ENCODE results near the gene SSTR5.

SSTR5 gene

GRCh38 chr16:1123525-1124230 is 51.1 kb downstream of the SSTR5 start:
- DNase-seq (ENCODE audit: low read depth): no peak

GRCh38 chr16:1124291-1124690 is 51.7 kb downstream of the SSTR5 start:
- no peak for DNase-seq (ENCODE audit: low read depth)

- DNase-seq (ENCODE audit: low read depth): no peak
Measured at GRCh38 chr16:1124795-1125194, 52.2 kb downstream of the SSTR5 start.

- DNase-seq (ENCODE audit: low read depth): no peak
Measured at GRCh38 chr16:1125471-1125870, 52.9 kb downstream of the SSTR5 start.

GRCh38 chr16:1126044-1126443 is 53.5 kb downstream of the SSTR5 start:
- DNase-seq (ENCODE audit: low read depth): no peak

GRCh38 chr16:1126586-1126985 is 54.0 kb downstream of the SSTR5 start:
- no peak for DNase-seq (ENCODE audit: low read depth)

GRCh38 chr16:1127101-1127500 is 54.6 kb downstream of the SSTR5 start:
- DNase-seq (ENCODE audit: low read depth): no peak

GRCh38 chr16:1127971-1128715 is 55.6 kb downstream of the SSTR5 start:
- DNase-seq (ENCODE audit: low read depth): no peak

GRCh38 chr16:1129106-1129960 is 56.8 kb downstream of the SSTR5 start:
- no peak for DNase-seq (ENCODE audit: low read depth)

- no peak for DNase-seq (ENCODE audit: low read depth)
Measured at GRCh38 chr16:1130382-1130781, 57.8 kb downstream of the SSTR5 start.

Measured in activated T-helper 1 cell treated with Interleukin-2 at 50 U/mL for 16 hours (primary cell).